HG02973 (cell line): Measurements from ENCODE around the gene DENND6A.
"Not testable (repeated sequence)": the region's sequence is repeated elsewhere in the genome, so short reads cannot be mapped to it uniquely, and the experiment has no call there.

Experiments
- ATAC-seq: cut with Tn5 transposase; IDR thresholded peaks from one replicate; pipeline ENCODE4 v1.9.1; 2021; ENCODE audit warnings: moderate library complexity; ENCODE audit not compliant: unreplicated experiment

The DENND6A gene

GRCh38 chr3:57692396-57693147, at the start of gene DENND6A:
Gene DENND6A, minus strand, starts transcription at chr3:57693077. Its CDS starts 59 bp downstream, at chr3:57693018.
- peak; percentile 71 for ATAC-seq

DNA sequence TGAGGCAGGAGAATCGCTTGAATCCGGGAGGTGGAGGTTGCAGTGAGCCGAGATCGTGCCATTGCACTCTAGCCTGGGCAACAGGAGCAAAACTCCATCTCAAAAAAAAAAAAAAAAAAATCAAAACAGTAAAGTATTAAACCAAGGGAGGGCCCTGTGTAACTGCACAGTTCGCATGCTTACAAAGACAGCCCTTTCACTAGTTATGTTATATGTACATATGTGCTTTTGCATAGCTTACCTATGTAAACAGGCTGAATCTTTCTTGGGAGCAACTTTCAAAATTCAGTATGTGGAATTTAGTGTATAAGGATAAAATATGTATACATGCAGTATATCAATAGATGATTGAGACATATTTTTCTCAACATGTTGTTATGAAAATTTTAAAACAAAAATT, 47.1 kb upstream of the DENND6A start:
- ATAC-seq, result no peak

DNA sequence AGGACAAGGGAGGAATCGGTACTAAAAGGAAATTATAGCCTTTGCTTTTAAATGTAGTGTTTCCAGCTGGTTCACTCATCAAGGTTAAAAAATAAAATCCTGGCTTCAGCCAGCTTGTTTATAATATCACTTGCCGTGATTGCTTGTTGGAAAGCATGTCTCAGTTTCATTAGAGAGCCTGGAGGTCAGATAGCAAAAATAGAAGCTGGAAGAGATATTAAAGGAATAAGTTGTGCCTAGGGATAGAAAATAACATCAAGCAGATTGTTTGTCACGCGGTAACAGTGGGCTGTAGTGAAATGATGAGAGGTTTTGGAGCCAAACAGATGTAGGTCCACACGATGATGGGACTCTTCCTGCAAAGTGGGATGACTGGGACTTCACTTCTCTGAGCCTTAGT, 45.5 kb upstream of the DENND6A start:
- ATAC-seq, result no peak

- ATAC-seq, result no peak
Measured at GRCh38 chr3:57737840-57738239, 45.0 kb upstream of the DENND6A start.

DNA sequence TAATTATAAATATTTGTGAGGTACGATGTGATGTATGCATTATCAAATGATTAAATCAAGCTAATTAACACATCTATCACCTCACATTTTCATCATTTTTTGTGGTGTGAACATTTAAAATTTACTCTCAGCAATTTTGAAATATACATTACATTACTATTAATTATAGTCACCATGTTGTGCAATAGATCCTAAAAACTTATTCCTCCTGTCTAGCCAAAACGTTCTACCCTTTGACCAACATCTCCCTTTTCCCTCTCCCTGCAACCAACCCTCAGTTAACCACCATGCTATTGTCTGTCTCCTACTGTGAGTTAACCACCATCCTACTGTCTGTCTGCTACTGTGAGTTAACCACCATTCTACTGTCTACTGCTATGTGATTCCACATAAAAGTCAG, 42.5 kb upstream of the DENND6A start:
- no peak for ATAC-seq

GRCh38 chr3:57733790-57734189, 40.9 kb upstream of the DENND6A start:
- no peak for ATAC-seq

GRCh38 chr3:57731311-57731710, 38.4 kb upstream of the DENND6A start:
- ATAC-seq, result no peak

- ATAC-seq, result no peak
Measured at GRCh38 chr3:57730682-57731081, 37.8 kb upstream of the DENND6A start.

DNA sequence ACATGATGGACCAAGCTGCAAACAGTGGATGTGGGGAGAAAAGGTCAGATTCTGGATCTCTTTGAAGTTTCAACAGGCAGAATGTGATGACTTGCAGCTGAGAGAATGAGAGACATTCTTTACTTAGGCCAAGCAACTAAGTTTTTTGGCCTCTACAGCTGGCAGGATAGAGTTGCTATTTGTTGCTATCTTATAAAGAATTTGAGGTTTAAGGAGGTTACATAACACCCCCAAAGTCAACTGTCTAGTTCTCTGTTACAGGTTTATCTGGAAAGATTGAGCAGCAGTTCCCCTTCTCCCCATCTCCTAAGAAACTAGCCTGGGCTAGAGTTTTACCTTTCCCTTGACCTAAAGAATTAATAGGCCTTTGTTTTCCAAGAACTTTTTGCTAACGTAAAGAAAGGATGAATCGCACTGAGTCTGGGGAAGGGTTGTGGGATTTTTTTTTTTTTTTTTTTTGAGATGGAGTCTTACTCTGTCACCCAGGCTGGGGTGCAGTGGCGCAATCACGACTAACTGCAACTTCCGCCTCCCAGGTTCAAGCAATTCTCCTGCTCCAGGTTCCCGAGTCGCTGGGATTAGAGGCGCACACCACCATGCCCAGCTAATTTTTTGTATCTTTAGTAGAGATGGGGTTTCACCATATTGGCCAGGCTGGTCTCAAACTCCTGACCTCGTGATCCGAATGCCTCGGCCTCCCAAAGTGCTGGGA, 36.6 kb upstream of the DENND6A start:
- ATAC-seq, result no peak

DNA sequence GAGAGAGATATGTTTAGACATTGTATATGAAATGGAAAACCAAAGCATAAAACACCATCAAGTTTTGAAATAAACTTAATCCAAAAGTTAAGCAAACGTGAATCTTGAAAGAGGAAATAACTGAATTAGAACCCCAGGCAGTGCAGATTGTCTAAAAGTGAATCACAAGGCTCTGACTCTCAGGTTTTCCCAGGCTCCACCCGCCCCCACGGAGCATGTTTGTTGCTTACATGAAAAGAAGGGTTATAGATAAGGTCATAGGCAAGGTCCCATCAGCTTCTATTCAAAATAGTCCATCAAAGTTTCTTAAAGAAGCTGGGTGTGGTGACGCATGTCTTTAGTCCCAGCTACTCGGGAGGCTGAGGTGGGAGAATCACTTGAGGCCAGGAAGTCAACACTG, 34.2 kb upstream of the DENND6A start:
- no peak for ATAC-seq

GRCh38 chr3:57726397-57726796, 33.5 kb upstream of the DENND6A start:
- no peak for ATAC-seq

DNA sequence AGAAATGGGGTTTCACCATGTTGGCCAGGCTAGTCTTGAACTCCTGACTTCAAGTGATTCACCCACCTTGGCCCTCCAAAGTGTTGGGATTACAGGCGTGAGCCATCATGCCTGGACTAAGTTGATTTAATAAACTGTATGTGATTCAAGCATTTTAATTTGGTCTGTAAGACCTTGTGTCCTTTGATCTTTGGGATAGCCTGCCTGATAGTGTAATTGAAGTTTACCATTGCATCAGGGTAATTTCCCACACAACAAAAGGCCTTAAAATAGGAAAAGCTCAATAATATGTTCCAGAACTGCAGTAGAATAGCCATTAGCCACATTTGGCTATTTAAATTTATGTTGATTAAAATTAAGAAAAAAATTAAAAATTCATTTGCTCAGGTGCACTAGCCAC, 25.2 kb upstream of the DENND6A start:
- no peak for ATAC-seq

- ATAC-seq, result no peak
Measured at GRCh38 chr3:57717205-57717868, 24.5 kb upstream of the DENND6A start.

DNA sequence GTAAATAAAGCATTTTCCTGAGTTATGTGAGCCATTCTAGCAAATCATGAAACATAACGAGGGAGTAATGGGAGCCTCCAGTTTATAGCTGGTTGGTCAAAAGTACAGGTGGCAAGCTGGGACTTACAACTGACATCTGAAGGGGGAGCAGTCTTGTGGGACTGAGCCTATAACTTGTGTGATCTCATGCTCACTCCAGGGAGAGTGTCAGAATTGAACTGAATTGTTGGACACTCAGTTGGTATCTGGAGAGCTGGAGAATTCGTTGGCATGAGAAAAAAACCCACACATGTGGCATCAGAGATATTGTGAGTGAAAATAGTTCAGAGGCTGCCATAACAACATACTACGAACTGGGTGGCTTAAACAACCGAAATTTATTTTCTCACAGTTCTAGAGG, 22.8 kb upstream of the DENND6A start:
- no peak for ATAC-seq

DNA sequence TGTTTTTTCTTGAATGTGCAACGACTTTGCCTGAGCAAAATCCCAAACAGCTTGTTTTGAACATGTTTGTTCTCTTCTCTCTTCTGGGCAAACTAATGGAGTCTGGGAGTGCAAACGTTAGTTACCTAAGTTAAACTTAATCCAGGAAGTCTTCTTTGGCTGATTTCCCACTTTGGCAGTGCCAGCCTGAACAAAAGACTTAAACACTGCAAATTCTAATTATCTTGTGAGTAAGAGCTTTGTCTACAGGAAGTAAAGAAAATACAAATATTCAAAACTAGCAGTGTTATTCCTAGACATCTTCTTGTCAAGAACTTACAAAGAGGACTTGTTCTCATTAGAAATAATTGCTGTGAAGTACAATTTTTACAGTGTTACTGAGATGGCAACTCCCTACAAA, 16.7 kb upstream of the DENND6A start:
- no peak for ATAC-seq

DNA sequence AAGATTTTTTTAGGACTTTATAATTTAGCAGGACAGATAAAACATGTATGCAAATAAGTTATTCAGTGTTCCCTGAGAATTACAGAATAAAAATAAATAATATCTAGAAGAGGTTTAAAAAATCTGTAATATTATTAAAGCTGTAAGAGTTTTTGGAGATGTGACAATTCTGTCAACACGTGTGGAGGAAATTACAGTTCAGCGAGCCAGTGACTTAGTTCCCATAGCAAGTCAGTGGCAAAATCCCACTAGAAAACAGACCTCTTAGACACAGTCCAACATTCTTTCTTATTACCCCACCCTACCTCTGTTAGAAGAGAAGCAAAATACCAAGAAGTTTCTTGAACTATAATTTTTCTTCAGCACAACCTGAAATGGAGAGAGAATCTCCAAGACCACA, 16.2 kb upstream of the DENND6A start:
- no peak for ATAC-seq

GRCh38 chr3:57706462-57706861, 13.6 kb upstream of the DENND6A start:
- ATAC-seq, result no peak

- not testable (repeated sequence) for ATAC-seq
Measured at GRCh38 chr3:57705351-57705750, 12.5 kb upstream of the DENND6A start.

- no peak for ATAC-seq
Measured at GRCh38 chr3:57701781-57702180, 8.9 kb upstream of the DENND6A start.

DNA sequence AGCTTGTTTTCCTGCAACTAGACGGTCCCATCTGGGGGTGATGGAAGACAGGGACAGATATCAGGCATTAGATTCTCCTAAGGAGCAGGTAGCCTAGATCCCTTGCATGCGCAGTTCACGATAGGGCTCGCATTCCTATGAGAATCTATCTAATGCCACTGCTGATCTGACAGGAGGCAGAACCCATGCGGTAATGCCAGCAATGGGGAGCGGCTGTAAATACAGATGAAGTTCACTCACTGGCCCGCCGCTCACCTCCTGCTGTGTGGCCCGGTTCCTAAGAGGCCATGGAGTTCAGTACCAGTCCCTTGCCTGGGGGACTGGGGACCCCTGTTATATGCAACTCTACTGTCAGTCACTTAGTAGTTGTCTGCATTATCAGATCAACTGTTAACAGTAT, 7.9 kb upstream of the DENND6A start:
- ATAC-seq, result no peak

DNA sequence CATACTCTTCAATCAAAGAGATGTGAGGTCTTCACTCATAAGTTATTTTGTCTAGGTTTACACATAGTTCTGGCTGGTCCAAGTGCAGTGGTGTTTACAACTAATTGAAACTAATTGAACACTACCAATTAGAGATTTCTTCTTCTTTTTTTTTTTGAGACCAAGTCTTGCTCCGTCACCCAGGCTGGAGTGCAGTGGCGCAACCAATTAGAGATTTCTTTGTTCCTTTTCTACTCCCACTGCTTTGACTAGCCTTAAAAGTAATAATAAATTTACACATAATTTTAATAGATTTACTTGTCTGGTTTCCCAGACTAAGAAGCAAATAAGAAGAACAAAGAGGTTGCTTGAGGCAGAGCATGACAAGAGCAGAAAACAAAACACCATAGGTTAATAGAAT, 6.7 kb upstream of the DENND6A start:
- no peak for ATAC-seq

DNA sequence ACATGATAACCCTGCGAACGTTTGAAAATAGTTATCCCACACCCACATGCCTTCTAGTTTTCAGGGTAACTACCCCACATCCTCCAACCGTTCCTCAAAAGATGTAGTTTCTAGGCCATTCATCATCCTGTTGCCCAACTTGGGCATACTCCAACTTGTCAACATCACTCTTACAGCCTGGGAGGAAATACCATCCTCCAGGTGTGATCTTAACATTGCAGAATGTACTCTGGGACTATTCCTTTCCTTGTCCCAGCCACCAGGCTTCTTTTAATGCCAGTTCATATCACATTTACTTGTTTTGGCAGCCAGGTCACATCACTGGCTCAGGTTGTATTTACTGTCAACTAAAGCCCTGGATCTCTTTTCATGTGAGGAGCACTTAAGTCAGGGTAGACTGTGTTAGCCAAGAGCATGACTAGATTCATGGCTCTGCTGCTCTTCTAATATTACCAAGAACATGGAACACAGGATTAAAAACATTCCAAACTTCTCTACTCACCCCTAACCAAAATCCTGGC, 4.0 kb upstream of the DENND6A start:
- ATAC-seq, result no peak
